GM12872 (cell line): ENCODE results near the gene SEZ6.

ENCODE experiments used
- CTCF ChIP-seq: IDR thresholded peaks from 3 replicates; pipeline ENCODE4 v1.5.1; 2011; ENCODE audit warnings: low read depth, mild to moderate bottlenecking, low read length, moderate library complexity; ENCODE audit not compliant: insufficient read depth

The SEZ6 gene

GRCh38 chr17:29048440-29049368 is 42.9 kb upstream of the SEZ6 start:
- TF ChIP-seq CTCF, result no peak

- no peak for TF ChIP-seq CTCF
Observed at GRCh38 chr17:29046473-29046839, 40.6 kb upstream of the SEZ6 start.

- no peak for TF ChIP-seq CTCF
Observed at GRCh38 chr17:29045734-29046472, 40.1 kb upstream of the SEZ6 start.

- TF ChIP-seq CTCF, result no peak
Observed at GRCh38 chr17:29045026-29045425, 39.2 kb upstream of the SEZ6 start.

- TF ChIP-seq CTCF, result no peak
Observed at GRCh38 chr17:29043539-29044145, 37.8 kb upstream of the SEZ6 start.

GRCh38 chr17:29042679-29043538 is 37.1 kb upstream of the SEZ6 start, which contains the start of gene PIPOX:
Gene PIPOX, plus strand, starts transcription at chr17:29043141. Its CDS starts 85 bp downstream, at chr17:29043226.
- TF ChIP-seq CTCF, result 0 out of 3 replicates have a peak, but pooled peaks have one; percentile 4
